VCaP (cell line): ENCODE results near the gene LRRTM4.

Experiments
- H3K27ac ChIP-seq: fragments of 450-650 bp; 2 replicates; pipeline ENCODE4 v1.5.1; 2017
- CTCF ChIP-seq: fragments of 450-650 bp; conservative IDR thresholded peaks from 2 replicates; pipeline ENCODE4 v1.5.1; 2017; ENCODE audit warnings: mild to moderate bottlenecking, moderate library complexity

LRRTM4 gene

GRCh38 chr2:77328134-77328931, 193.8 kb downstream of the LRRTM4 start:
- H3K27ac ChIP-seq, result no peak overlapping the region
- no peak for TF ChIP-seq CTCF

- no peak for TF ChIP-seq CTCF
- no peak overlapping the region for H3K27ac ChIP-seq
These were observed 196.8 kb downstream of the LRRTM4 start for GRCh38 chr2:77325395-77325794.

- H3K27ac ChIP-seq, result no peak overlapping the region
- no peak for TF ChIP-seq CTCF
These were observed 199.7 kb downstream of the LRRTM4 start for GRCh38 chr2:77322431-77322830.

GRCh38 chr2:77314721-77315120, 207.5 kb downstream of the LRRTM4 start:
- H3K27ac ChIP-seq, result no peak overlapping the region
- no peak for TF ChIP-seq CTCF

GRCh38 chr2:77310416-77310815, 211.8 kb downstream of the LRRTM4 start:
- no peak for TF ChIP-seq CTCF
- H3K27ac ChIP-seq, result no peak overlapping the region

GRCh38 chr2:77309725-77310124, 212.5 kb downstream of the LRRTM4 start:
- no peak for TF ChIP-seq CTCF
- no peak overlapping the region for H3K27ac ChIP-seq

- H3K27ac ChIP-seq, result no peak overlapping the region
- TF ChIP-seq CTCF, result no peak
These were observed 220.7 kb downstream of the LRRTM4 start for GRCh38 chr2:77301441-77301840.
